Chondrocyte (in vitro differentiated cells): ENCODE results near the gene ZNF584. TPM values are rescaled to one million over a fixed set of nuclear protein-coding genes. Genes with fewer than 3 reads are reported as not detected.

Source experiments
- DNase-seq: peaks from one replicate; pipeline ENCODE4 v3.0.0; 2021; ENCODE audit warnings: mixed read lengths, low spot score
- H3K27ac Mint-ChIP-seq: one replicate; pipeline ENCODE4 v1.8.0; 2021; ENCODE audit warnings: mild to moderate bottlenecking, moderate library complexity, mixed read lengths; ENCODE audit not compliant: unreplicated experiment
- H3K27me3 Mint-ChIP-seq: 2 replicates; pipeline ENCODE4 v1.8.0; 2021; ENCODE audit warnings: low read depth, mixed read lengths
- H3K36me3 Mint-ChIP-seq: 2 replicates; pipeline ENCODE4 v1.8.0; 2021; ENCODE audit warnings: low read depth, mixed read lengths
- H3K4me1 Mint-ChIP-seq: 2 replicates; pipeline ENCODE4 v1.8.0; 2021; ENCODE audit warnings: low read depth, mild to moderate bottlenecking, mixed read lengths
- H3K4me3 Mint-ChIP-seq: one replicate; pipeline ENCODE4 v1.8.0; 2021; ENCODE audit warnings: mild to moderate bottlenecking, moderate library complexity, mixed read lengths; ENCODE audit not compliant: unreplicated experiment
- H3K9me3 Mint-ChIP-seq: 2 replicates; pipeline ENCODE4 v1.8.0; 2021; ENCODE audit warnings: low read depth, mixed read lengths
- CTCF ChIP-seq: fragments of 200-600 bp; sonication (generic); IDR thresholded peaks from 2 replicates; pipeline ENCODE4 v1.5.0; 2021; ENCODE audit warnings: antibody characterized with exemption, mild to moderate bottlenecking, moderate library complexity
- microRNA-seq: library from miRNA; unstranded; fragments of <30 nt; microRNA quantifications from one replicate; pipeline ENCODE4 v1.2.0, GENCODE V29; 2020; ENCODE audit warnings: borderline number of aligned reads
- total RNA-seq: library from RNA; stranded (reverse); gene quantifications from 3 replicates; pipeline ENCODE4 v1.2.1, GENCODE V29; 2021

Gene ZNF584
- total RNA-seq, 1 donor from 2014 or later = 10.2 TPM

DNA sequence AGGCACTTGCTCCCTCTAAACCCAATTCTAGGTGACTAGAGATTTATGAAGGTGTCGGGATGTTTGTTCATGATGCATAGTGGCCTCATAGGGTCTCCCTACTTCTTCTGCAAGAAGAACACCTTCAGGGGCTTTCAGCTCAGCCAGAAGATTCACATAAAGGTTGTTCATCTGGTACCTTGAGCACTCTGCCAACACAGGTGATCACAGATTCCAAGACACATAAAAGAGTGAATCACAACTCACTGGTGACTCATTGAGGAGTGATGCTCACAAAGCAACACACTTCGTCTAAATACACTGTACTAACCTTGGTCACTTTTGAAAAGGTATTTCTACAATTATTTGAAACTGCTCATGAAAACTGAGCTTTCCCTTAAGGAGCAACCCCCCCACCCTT is 51.6 kb downstream of the ZNF584 start:
- TF ChIP-seq CTCF = no peak
- H3K9me3 Mint-ChIP-seq = no peaks in the 10 kb centered on the region
- H3K36me3 Mint-ChIP-seq = peaks cover 9% of the 10 kb centered on the region
- no peak for DNase-seq
- H3K27ac Mint-ChIP-seq = no peak overlapping the region
- H3K4me1 Mint-ChIP-seq = no peaks in the 10 kb centered on the region
- no peak overlapping the region for H3K4me3 Mint-ChIP-seq
- no peaks in the 10 kb centered on the region for H3K27me3 Mint-ChIP-seq

- Mint-ChIP-seq H3K4me3 (peak overlapping the region; percentile 85), H3K36me3 (peaks cover 3% of the 10 kb centered on the region), H3K27ac (no peak overlapping the region), H3K27me3 (no peaks in the 10 kb centered on the region), H3K9me3 (no peaks in the 10 kb centered on the region), H3K4me1 (peaks cover 21% of the 10 kb centered on the region)
- DNase-seq = no peak
- no peak for TF ChIP-seq CTCF
Observed at GRCh38 chr19:58466089-58466759, 57.8 kb downstream of the ZNF584 start.

- Mint-ChIP-seq H3K9me3 (no peaks in the 10 kb centered on the region), H3K27ac (peak within 1 kb of the TSS; percentile 86), H3K27me3 (no peaks in the 10 kb centered on the region), H3K36me3 (peaks cover 3% of the 10 kb centered on the region), H3K4me1 (peaks cover 21% of the 10 kb centered on the region), H3K4me3 (peak within 1 kb of the TSS; percentile 85)
- peak; percentile 99 for DNase-seq
- TF ChIP-seq CTCF = peak; percentile 14
Observed at GRCh38 chr19:58466760-58467589, 58.5 kb downstream of the ZNF584 start, which contains the start of gene ZNF324. Gene ZNF324, plus strand, starts transcription at chr19:58467080. Its CDS starts 2,106 bp downstream, at chr19:58469186.

Small RNA genes within 50 kb of the gene (microRNA-seq; reads per million reads assigned to microRNA genes)
- gene MIR4754 = not detected

Other genes with a start within 250 kb of the ZNF584 start
- 12.7 to 14.1 TPM (median 13.2 TPM) in 3 replicates for gene ZNF274, start 225.6 kb upstream of the ZNF584 start, total RNA-seq
- 16.2 to 24.7 TPM (median 17.4 TPM) in 3 replicates for gene ZNF544, start 179.7 kb upstream of the ZNF584 start, total RNA-seq
- 7.9 to 9.2 TPM (median 8.1 TPM) in 3 replicates for gene ZNF8, start 129.7 kb upstream of the ZNF584 start, total RNA-seq
- gene ERVK3-1, start 103.3 kb upstream of the ZNF584 start, total RNA-seq = 25.3 to 29.4 TPM (median 26.0 TPM) in 3 replicates
- 2.8 to 3.2 TPM (median 3.0 TPM) in 3 replicates for gene ZSCAN22, start 81.7 kb upstream of the ZNF584 start, total RNA-seq
- 49.7 to 53.8 TPM (median 50.2 TPM) in 3 replicates for gene A1BG, start 55.2 kb upstream of the ZNF584 start, total RNA-seq
- 0.65 to 0.69 TPM (median 0.68 TPM) in 3 replicates for gene ZNF497, start 45.9 kb upstream of the ZNF584 start, total RNA-seq
- 2.0 to 3.5 TPM (median 2.5 TPM) in 3 replicates for gene ZNF837, start 27.6 kb upstream of the ZNF584 start, total RNA-seq
- gene RPS5, start 21.4 kb upstream of the ZNF584 start, total RNA-seq = 624 to 792 TPM (median 634 TPM) in 3 replicates
- gene RNF225, start 13.0 kb upstream of the ZNF584 start, total RNA-seq = not detected in 3 replicates
- 1.5 to 1.8 TPM (median 1.6 TPM) in 3 replicates for gene ZNF132, start 31.5 kb downstream of the ZNF584 start, total RNA-seq
- gene ZNF324B, start 43.0 kb downstream of the ZNF584 start, total RNA-seq = 6.3 to 9.8 TPM (median 7.5 TPM) in 3 replicates
- 10.8 to 12.6 TPM (median 11.3 TPM) in 3 replicates for gene ZNF324, start 58.4 kb downstream of the ZNF584 start, total RNA-seq
- gene ZNF446, start 67.7 kb downstream of the ZNF584 start, total RNA-seq = 9.3 to 12.2 TPM (median 9.5 TPM) in 3 replicates
- 4.7 to 9.5 TPM (median 9.3 TPM) in 3 replicates for gene SLC27A5, start 103.3 kb downstream of the ZNF584 start, total RNA-seq
- 15.6 to 17.2 TPM (median 15.9 TPM) in 3 replicates for gene ZBTB45, start 111.2 kb downstream of the ZNF584 start, total RNA-seq
- gene TRIM28, start 135.4 kb downstream of the ZNF584 start, total RNA-seq = 215 to 286 TPM (median 228 TPM) in 3 replicates
- gene CHMP2A, start 146.5 kb downstream of the ZNF584 start, total RNA-seq = 85.1 to 99.4 TPM (median 85.9 TPM) in 3 replicates
- 70.3 to 80.7 TPM (median 76.3 TPM) in 3 replicates for gene UBE2M, start 150.0 kb downstream of the ZNF584 start, total RNA-seq
- 15.2 to 22.3 TPM (median 15.8 TPM) in 3 replicates for gene MZF1, start 164.7 kb downstream of the ZNF584 start, total RNA-seq